H1 (cell line): ENCODE data around the gene VPS18. TPM values are rescaled to one million over a fixed set of nuclear protein-coding genes. Genes with fewer than 3 reads are reported as not detected.

Source experiments
- CTCF ChIA-PET: fragments of 300-600 bp; sonication (Branson Sonifier 250); formaldehyde crosslinking; loops from one replicate; lab custom pipeline; 2021; ENCODE audit not compliant: partially characterized antibody; lab: Charles Lee
- POLR2A ChIA-PET: fragments of 300-600 bp; sonication (Branson Sonifier 250); formaldehyde crosslinking; loops from one replicate; lab custom pipeline; 2021; ENCODE audit warnings: inconsistent platforms; ENCODE audit not compliant: partially characterized antibody; lab: Charles Lee
- DNase-seq, 2 experiments: peaks; one replicate each; pipeline versions ENCODE4 v3.0.0 to v3.0.0-alpha.2; 2010 to 2022; ENCODE audit warnings: low spot score in 2 of 2, low read depth in 1 of 2, mixed read lengths in 1 of 2
- FAIRE-seq: peaks from 2 replicates; lab custom pipeline; 2011; peaks lifted over from hg19 to GRCh38; lab: Jason Lieb, UNC
- H2AFZ ChIP-seq: 2 replicates; pipeline ENCODE4 v1.8.1; 2012; ENCODE audit warnings: low read length, inconsistent platforms
- H2AK5ac ChIP-seq: 2 replicates; pipeline ENCODE4 v1.6.1; 2013; ENCODE audit warnings: low read depth, low read length
- H2BK120ac ChIP-seq: replicated peaks from 2 replicates; pipeline ENCODE3; 2013; ENCODE audit warnings: low read depth, low read length, inconsistent platforms
- H2BK12ac ChIP-seq: 2 replicates; pipeline ENCODE4 v1.6.1; 2013; ENCODE audit warnings: low read depth, low read length
- H2BK15ac ChIP-seq: 2 replicates; pipeline ENCODE4 v1.6.1; 2013; ENCODE audit warnings: low read length
- H2BK20ac ChIP-seq: 2 replicates; pipeline ENCODE4 v1.6.1; 2013; ENCODE audit warnings: low read length
- H2BK5ac ChIP-seq: 2 replicates; pipeline ENCODE4 v1.6.1; 2013; ENCODE audit warnings: low read depth, low read length
- H3K14ac ChIP-seq: 2 replicates; pipeline ENCODE4 v1.6.1; 2013; ENCODE audit warnings: inconsistent platforms; ENCODE audit not compliant: insufficient read length
- H3K18ac ChIP-seq: 2 replicates; pipeline ENCODE4 v1.6.1; 2013; ENCODE audit warnings: low read length; ENCODE audit errors: extremely low read depth
- H3K23ac ChIP-seq: 2 replicates; pipeline ENCODE4 v1.6.1; 2013; ENCODE audit warnings: inconsistent platforms; ENCODE audit not compliant: insufficient read length
- H3K23me2 ChIP-seq: 2 replicates; pipeline ENCODE4 v1.6.1; 2013; ENCODE audit warnings: low read depth, low read length
- H3K27ac ChIP-seq: 2 replicates; pipeline ENCODE4 v1.6.1; 2011; ENCODE audit warnings: low read depth, low read length, inconsistent platforms
- H3K27me3 ChIP-seq, 4 experiments: replicated peaks in 1 of 4; 1 replicate in 1 of 4; 2 replicates in 3 of 4; pipeline versions ENCODE4 v1.6.1 to v1.8.1; 2011 to 2013; ENCODE audit warnings: low read length in 3 of 4, mild to moderate bottlenecking in 3 of 4, inconsistent platforms in 2 of 4, mixed read lengths in 2 of 4, moderate library complexity in 1 of 4; ENCODE audit not compliant: control insufficient read depth in 3 of 4, insufficient read depth in 3 of 4; ENCODE audit errors: extremely low read depth in 1 of 4
- H3K36me3 ChIP-seq, 4 experiments: 2 replicates each; pipeline versions ENCODE4 v1.6.1 to v1.8.1; 2011 to 2013; ENCODE audit warnings: mild to moderate bottlenecking in 4 of 4, low read length in 3 of 4, moderate library complexity in 2 of 4, control low read depth in 1 of 4, inconsistent platforms in 1 of 4; ENCODE audit not compliant: insufficient read depth in 4 of 4, control insufficient read depth in 2 of 4
- H3K4ac ChIP-seq: replicated peaks from 2 replicates; pipeline ENCODE3; 2013; ENCODE audit warnings: low read length, low read depth, mixed read lengths, inconsistent platforms; ENCODE audit not compliant: insufficient read length
- H3K4me1 ChIP-seq, 4 experiments: replicated peaks in 1 of 4; 1 replicate in 1 of 4; 2 replicates in 3 of 4; pipeline versions ENCODE4 v1.6.1 to v1.8.1; 2011 to 2013; ENCODE audit warnings: low read length in 3 of 4, inconsistent platforms in 2 of 4, mixed read lengths in 1 of 4; ENCODE audit not compliant: insufficient read depth in 4 of 4, control insufficient read depth in 3 of 4
- H3K4me2 ChIP-seq, 2 experiments: 2 replicates each; pipeline versions ENCODE4 v1.6.1 to v1.8.1; 2011 to 2013; ENCODE audit warnings: low read depth in 2 of 2, low read length in 2 of 2, control low read depth in 1 of 2, inconsistent platforms in 1 of 2, mild to moderate bottlenecking in 1 of 2; ENCODE audit not compliant: insufficient read depth in 1 of 2
- H3K4me3 ChIP-seq, 4 experiments: fragments of 200-600, 300-600 bp in 1 of 4; sonication (generic), shearing (Covaris generic), sonication (Bioruptor Twin) in 1 of 4; 2 replicates each; pipeline versions ENCODE4 v1.5.1 to v1.8.1; 2011 to 2016; ENCODE audit warnings: low read length in 4 of 4, low read depth in 3 of 4, control low read depth in 2 of 4, inconsistent platforms in 2 of 4, mild to moderate bottlenecking in 2 of 4, mixed read lengths in 1 of 4, moderate library complexity in 1 of 4; ENCODE audit not compliant: insufficient read depth in 2 of 4; ENCODE audit errors: extremely low read depth in 1 of 4
- H3K56ac ChIP-seq: replicated peaks from 2 replicates; pipeline ENCODE3; 2013; ENCODE audit warnings: low read depth, mild to moderate bottlenecking, mixed read lengths, low read length, inconsistent platforms; ENCODE audit not compliant: insufficient read length
- H3K79me1 ChIP-seq: 2 replicates; pipeline ENCODE4 v1.6.1; 2013; ENCODE audit warnings: low read depth, low read length, control low read depth
- H3K79me2 ChIP-seq, 2 experiments: 2 replicates each; pipeline versions ENCODE4 v1.6.1 to v1.8.1; 2012 to 2013; ENCODE audit warnings: low read length in 2 of 2, mild to moderate bottlenecking in 2 of 2, inconsistent platforms in 1 of 2; ENCODE audit not compliant: insufficient read depth in 2 of 2, control insufficient read depth in 1 of 2
- H3K9ac ChIP-seq, 4 experiments: replicated peaks in 1 of 4; 1 replicate in 1 of 4; 2 replicates in 3 of 4; pipeline versions ENCODE4 v1.6.1 to v1.8.1; 2011 to 2013; ENCODE audit warnings: low read depth in 3 of 4, low read length in 3 of 4, control low read depth in 2 of 4, mild to moderate bottlenecking in 2 of 4, moderate library complexity in 2 of 4, inconsistent platforms in 1 of 4; ENCODE audit errors: extremely low read depth in 1 of 4
- H3K9me3 ChIP-seq, 2 experiments: 2 replicates each; pipeline versions ENCODE4 v1.6.1 to v1.8.1; 2012 to 2013; ENCODE audit warnings: mild to moderate bottlenecking in 2 of 2, moderate library complexity in 2 of 2, control low read depth in 1 of 2, inconsistent platforms in 1 of 2, low read depth in 1 of 2, low read length in 1 of 2, mixed read lengths in 1 of 2; ENCODE audit not compliant: insufficient read depth in 2 of 2
- H4K20me1 ChIP-seq, 2 experiments: replicated peaks in 1 of 2; 2 replicates each; pipeline versions ENCODE3 to v1.8.1; 2011 to 2013; ENCODE audit warnings: inconsistent platforms in 2 of 2, low read length in 2 of 2, mild to moderate bottlenecking in 1 of 2; ENCODE audit not compliant: insufficient read depth in 2 of 2, control insufficient read depth in 1 of 2
- H4K5ac ChIP-seq: 2 replicates; pipeline ENCODE4 v1.6.1; 2013; ENCODE audit warnings: low read length, low read depth, mixed read lengths, inconsistent platforms; ENCODE audit not compliant: insufficient read length
- H4K8ac ChIP-seq: 2 replicates; pipeline ENCODE4 v1.8.0; 2013; ENCODE audit warnings: mild to moderate bottlenecking, moderate library complexity, low read length, inconsistent platforms; ENCODE audit not compliant: insufficient read depth; ENCODE audit errors: extremely low read depth
- H4K91ac ChIP-seq: replicated peaks from 2 replicates; pipeline ENCODE3; 2013; ENCODE audit warnings: low read length, mixed read lengths, inconsistent platforms; ENCODE audit not compliant: insufficient read length
- CTCF ChIP-seq, 3 experiments: IDR thresholded peaks; 1 replicate in 2 of 3; 2 replicates in 1 of 3; pipeline versions ENCODE4 v1.5.1 to v1.6.1; 2011; ENCODE audit warnings: low read length in 3 of 3, mild to moderate bottlenecking in 3 of 3, inconsistent platforms in 2 of 3, low read depth in 1 of 3, moderate library complexity in 1 of 3; ENCODE audit not compliant: insufficient read depth in 1 of 3; ENCODE audit errors: control extremely low read depth in 1 of 3
- MAFK ChIP-seq: IDR thresholded peaks from 2 replicates; pipeline ENCODE4 v1.6.1; 2012; ENCODE audit warnings: low read depth, mild to moderate bottlenecking, improper control_type of control experiment, low read length
- RAD21 ChIP-seq, 2 experiments: IDR thresholded peaks in 1 of 2; conservative IDR thresholded peaks in 1 of 2; 2 replicates each; pipeline ENCODE4 v1.6.1; 2011; ENCODE audit warnings: low read depth in 2 of 2, low read length in 2 of 2, improper control_type of control experiment in 1 of 2, inconsistent platforms in 1 of 2, mild to moderate bottlenecking in 1 of 2, moderate library complexity in 1 of 2
- WGBS, 2 experiments: shearing (Covaris generic) in 1 of 2; methylation state at CpG; one replicate each; pipeline versions ENCODE4 v1.1.6 to v1.1.7; 2013 to 2015; ENCODE audit warnings: low lambda C conversion rate in 2 of 2, mixed read lengths in 2 of 2, inconsistent platforms in 1 of 2, low coverage in 1 of 2, missing lambda C conversion rate in 1 of 2; ENCODE audit not compliant: insufficient replicate concordance in 2 of 2, insufficient coverage in 1 of 2, insufficient read length in 1 of 2; ENCODE audit errors: extremely low coverage in 1 of 2, missing lambda C conversion rate in 1 of 2; 5-methylcytosine and 5-hydroxymethylcytosine counted together
- polyA plus RNA-seq, 7 experiments: library from polyadenylated mRNA; depleted of rRNA in 3 of 7; stranded (reverse) in 5 of 7; unstranded in 2 of 7; fragments of >200 nt in 5 of 7; fragments of 200-250 nt in 2 of 7; gene quantifications; 1 replicate in 5 of 7; 2 replicates in 1 of 7; 4 replicates in 1 of 7; pipeline versions ENCODE4 v1.2.1 to v1.2.3, GENCODE V29; 2011 to 2013; ENCODE audit warnings: missing spikeins in 2 of 7, mixed read lengths in 2 of 7
- total RNA-seq: library from RNA; stranded (reverse); fragmentation: NEBNext Ultra II Directional; extraction: Animal tissue kit (Norgen Biotek cat#: 25700); gene quantifications from 2 replicates; pipeline ENCODE4 v1.2.1, GENCODE V29; 2021

VPS18 gene
- total and polyA plus RNA-seq, 2 of the 8 experiments (the other 6 are each of a cell fraction or from before 2014, with no cell fraction given): 28.9 to 32.7 TPM

- H2BK20ac ChIP-seq: no peak overlapping the region
- peaks cover 0 to 2% of the 10 kb centered on the region in 2 experiments for H4K20me1 ChIP-seq
- H2BK15ac ChIP-seq: no peak overlapping the region
- peaks cover 3 to 14% (median 7%) of the 10 kb centered on the region in 4 experiments; a peak in 6 of 7 replicates for H3K4me1 ChIP-seq
- H3K9ac ChIP-seq: no peak overlapping the region
- peaks cover 0 to 6% (median 0%) of the 10 kb centered on the region in 4 experiments; a peak in 3 of 8 replicates for H3K36me3 ChIP-seq
- TF ChIP-seq MAFK (no peak), CTCF (IDR thresholded peaks at IDR 0.05; ENCODE audit: control extremely low read depth in 1 of 3, insufficient read depth in 1 of 3, low read depth in 1 of 3, low read length in 3 of 3) (peak; percentile 51 to 77 (median 64)), RAD21 (IDR thresholded peaks at IDR 0.05 in 1 of 2, conservative IDR thresholded peaks at IDR 0.05 in 1 of 2; ENCODE audit: low read depth in 2 of 2, low read length in 2 of 2) (peak; percentile 66 to 74)
- H4K5ac ChIP-seq: no peak overlapping the region
- H3K23ac ChIP-seq: no peak overlapping the region
- H3K4me3 ChIP-seq: no peak overlapping the region
- H3K14ac ChIP-seq: no peak overlapping the region
- no peak overlapping the region for H2BK120ac ChIP-seq
- no peak overlapping the region for H2AK5ac ChIP-seq
- no peak overlapping the region for H3K18ac ChIP-seq
- peaks cover 3% of the 10 kb centered on the region; the same call in 1 of the 2 replicates for H3K79me1 ChIP-seq
- H3K27me3 ChIP-seq: peaks cover 0 to 8% (median 2%) of the 10 kb centered on the region in 4 experiments; a peak in 3 of 7 replicates
- POLR2A ChIA-PET: interaction anchor here (0.6 to 5.0 kb wide), 10 partner anchors 11 to 153 kb away, joined by 3 to 39 read pairs (median 4); partner anchors contain the start of gene SPINT1
- no peak overlapping the region for H3K27ac ChIP-seq
- H4K8ac ChIP-seq: no peak overlapping the region
- no peak overlapping the region for H3K4me2 ChIP-seq
- H2BK12ac ChIP-seq: no peak overlapping the region
- no peak overlapping the region for H2BK5ac ChIP-seq
- peaks cover 0 to 12% of the 10 kb centered on the region in 2 experiments; a peak in 3 of 4 replicates for H3K79me2 ChIP-seq
- H3K4ac ChIP-seq: no peak overlapping the region
- no peak overlapping the region for H4K91ac ChIP-seq
- CTCF ChIA-PET: interaction anchor here (0.5 to 3.1 kb wide), 42 partner anchors 9 to 886 kb away, joined by 3 to 26 read pairs (median 4); partner anchors contain the start of genes DNAJC17, PPP1R14D, RAD51 and ZFYVE19
- FAIRE-seq: no peak
- WGBS, 2 experiments: 48% methylated on average over 4 of the region's 4 CpGs; no CpG with 5 or more reads in 1 of the 2 experiments
- H3K23me2 ChIP-seq: peaks cover 5% of the 10 kb centered on the region; the same call in 1 of the 2 replicates
- no peak for DNase-seq
- H3K56ac ChIP-seq: no peak overlapping the region
- H3K9me3 ChIP-seq: no peaks in the 10 kb centered on the region
- no peak overlapping the region for H2AFZ ChIP-seq
Observed at GRCh38 chr15:40891810-40892446, 2.3 kb upstream of the VPS18 start.
